Measurements from ENCODE around the gene GPC6.

DNA sequence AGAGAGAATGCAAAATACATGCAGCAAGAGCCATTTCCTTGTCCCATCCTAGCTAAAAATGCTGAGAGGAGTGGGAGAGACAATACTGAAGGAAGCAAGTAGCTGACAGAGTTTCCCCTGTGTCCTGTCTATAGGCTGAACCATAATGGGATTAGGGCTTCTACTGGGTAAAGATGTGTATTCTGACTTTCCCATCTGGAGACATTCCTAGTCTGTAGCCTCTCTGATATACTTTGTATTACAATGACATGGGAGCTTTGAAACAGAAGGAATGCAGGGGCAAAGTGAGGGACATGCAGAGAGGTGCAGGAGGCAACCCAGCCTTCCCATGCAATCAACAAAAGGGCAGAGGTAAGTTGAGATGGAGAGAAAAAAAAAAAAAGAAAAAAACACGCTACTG is 10.5 kb upstream of the GPC6 start:
- TF ChIP-seq, protein P1, sequence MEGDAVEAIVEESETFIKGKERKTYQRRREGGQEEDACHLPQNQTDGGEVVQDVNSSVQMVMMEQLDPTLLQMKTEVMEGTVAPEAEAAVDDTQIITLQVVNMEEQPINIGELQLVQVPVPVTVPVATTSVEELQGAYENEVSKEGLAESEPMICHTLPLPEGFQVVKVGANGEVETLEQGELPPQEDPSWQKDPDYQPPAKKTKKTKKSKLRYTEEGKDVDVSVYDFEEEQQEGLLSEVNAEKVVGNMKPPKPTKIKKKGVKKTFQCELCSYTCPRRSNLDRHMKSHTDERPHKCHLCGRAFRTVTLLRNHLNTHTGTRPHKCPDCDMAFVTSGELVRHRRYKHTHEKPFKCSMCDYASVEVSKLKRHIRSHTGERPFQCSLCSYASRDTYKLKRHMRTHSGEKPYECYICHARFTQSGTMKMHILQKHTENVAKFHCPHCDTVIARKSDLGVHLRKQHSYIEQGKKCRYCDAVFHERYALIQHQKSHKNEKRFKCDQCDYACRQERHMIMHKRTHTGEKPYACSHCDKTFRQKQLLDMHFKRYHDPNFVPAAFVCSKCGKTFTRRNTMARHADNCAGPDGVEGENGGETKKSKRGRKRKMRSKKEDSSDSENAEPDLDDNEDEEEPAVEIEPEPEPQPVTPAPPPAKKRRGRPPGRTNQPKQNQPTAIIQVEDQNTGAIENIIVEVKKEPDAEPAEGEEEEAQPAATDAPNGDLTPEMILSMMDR (IDR thresholded peaks at IDR 0.05; ENCODE audit: low read depth, low read length) = no peak
- TF ChIP-seq EZH2phosphoT487 (IDR thresholded peaks at IDR 0.05; ENCODE audit: low read depth) = no peak
